Activated CD4-positive, alpha-beta T cell treated with anti-CD3 and anti-CD28 coated beads for 36 hours (primary cell): Measurements from ENCODE around the gene EPB41. TPM values are rescaled to one million over a fixed set of nuclear protein-coding genes. Genes with fewer than 3 reads are reported as not detected.
"Not testable (repeated sequence)": the region's sequence is repeated elsewhere in the genome, so short reads cannot be mapped to it uniquely, and the experiment has no call there.

Experiments used
- ATAC-seq: fragments of 200-7000 bp; cut with Tn5 transposase; one replicate; pipeline ENCODE4 v1.10.0; 2021; ENCODE audit warnings: mild to moderate bottlenecking, moderate library complexity
- CTCF ChIA-PET: fragments of 350-600 bp; sonication (Branson Sonifier 250); formaldehyde crosslinking; loops from one replicate; lab custom pipeline; 2021; ENCODE audit warnings: antibody characterized with exemption; lab: Charles Lee
- POLR2A ChIA-PET: fragments of 350-600 bp; sonication (Branson Sonifier 250); formaldehyde crosslinking; loops from one replicate; lab custom pipeline; 2021; ENCODE audit warnings: antibody characterized with exemption, inconsistent platforms; lab: Charles Lee
- DNase-seq: peaks from one replicate; pipeline ENCODE4 v3.0.0-alpha.2; 2020
- H3K27ac Mint-ChIP-seq: one replicate; pipeline ENCODE4 v1.8.0; 2021; ENCODE audit warnings: mixed read lengths
- H3K27me3 Mint-ChIP-seq: one replicate; pipeline ENCODE4 v1.8.0; 2021; ENCODE audit warnings: mixed read lengths
- H3K36me3 Mint-ChIP-seq: one replicate; pipeline ENCODE4 v1.8.0; 2021; ENCODE audit warnings: low read depth, mixed read lengths
- H3K4me1 Mint-ChIP-seq: one replicate; pipeline ENCODE4 v1.8.0; 2021; ENCODE audit warnings: mixed read lengths
- H3K4me3 Mint-ChIP-seq: one replicate; pipeline ENCODE4 v1.8.0; 2021; ENCODE audit warnings: mild to moderate bottlenecking, moderate library complexity, mixed read lengths
- H3K9me3 Mint-ChIP-seq: one replicate; pipeline ENCODE4 v1.8.0; 2021; ENCODE audit warnings: low read depth, mixed read lengths
- intact Hi-C, 2 experiments: fragments of 100-400 bp; cut with DNase I in 1 of 2; cut with micrococcal nuclease in 1 of 2; formaldehyde crosslinking; loops; one replicate each; pipeline versions ENCODE4 v1.14.2 to v1.15.1; 2022 to 2024; cut with DNase I, micrococcal nuclease
- total RNA-seq, 2 experiments: library from RNA; stranded (reverse); gene quantifications; one replicate each; pipeline ENCODE4 v1.2.3, GENCODE V29; 2021

The EPB41 gene
- total RNA-seq, 2 experiments from 2014 or later, result 75.5 to 130 TPM

DNA sequence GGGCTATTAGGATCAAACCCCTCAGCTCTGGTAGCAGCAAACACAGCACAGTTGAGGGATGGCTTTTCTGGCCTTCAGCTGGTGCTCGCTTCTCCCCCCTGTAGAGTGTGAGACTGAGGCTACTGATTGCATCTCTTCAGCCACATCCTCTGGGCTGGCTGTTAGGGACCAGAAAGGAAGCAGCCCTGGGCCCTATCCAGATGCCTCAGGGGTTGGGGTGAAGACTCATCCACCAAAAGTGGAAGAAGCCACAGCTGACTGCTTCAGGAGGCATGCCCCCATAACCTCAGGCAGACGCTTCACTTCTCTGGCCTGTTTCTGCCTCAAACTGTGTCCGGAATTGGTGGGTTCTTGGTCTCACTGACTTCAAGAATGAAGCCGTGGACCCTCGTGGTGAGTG lies 215.5 kb downstream of the EPB41 start:
- DNase-seq (no peak), ATAC-seq (no peak)
- H3K36me3 Mint-ChIP-seq, result no peaks in the 10 kb centered on the region
- POLR2A ChIA-PET, result no interaction called here
- CTCF ChIA-PET, result interaction anchor here (0.8 to 2.1 kb wide), 3 partner anchors 248 to 394 kb away, joined by 3 to 5 read pairs (median 3); partner anchors contain the start of gene YTHDF2
- H3K27me3 Mint-ChIP-seq, result peaks cover 13% of the 10 kb centered on the region
- no peak overlapping the region for H3K27ac Mint-ChIP-seq
- H3K9me3 Mint-ChIP-seq, result no peaks in the 10 kb centered on the region
- no peaks in the 10 kb centered on the region for H3K4me1 Mint-ChIP-seq
- H3K4me3 Mint-ChIP-seq, result no peak overlapping the region
- intact Hi-C loops, result no loop called here

DNA sequence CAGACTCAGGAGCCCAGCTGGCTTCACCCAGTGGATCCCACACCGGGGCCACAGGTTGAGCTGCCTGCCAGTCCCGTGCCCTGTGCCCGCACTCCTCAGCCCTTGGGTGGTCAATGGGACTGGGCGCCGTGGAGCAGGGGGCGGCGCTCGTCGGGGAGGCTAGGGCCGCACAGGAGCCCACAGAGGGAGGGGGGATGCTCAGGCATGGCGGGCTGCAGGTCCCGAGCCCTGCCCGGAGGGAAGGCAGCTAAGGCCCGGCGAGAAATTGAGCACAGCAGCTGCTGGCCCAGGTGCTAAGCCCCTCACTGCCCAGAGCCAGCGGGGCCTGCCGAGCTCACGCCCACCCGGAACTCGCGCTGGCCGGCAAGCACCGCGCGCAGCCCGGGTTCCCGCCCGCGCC lies 216.7 kb downstream of the EPB41 start:
- POLR2A ChIA-PET, intact Hi-C loops, H3K9me3 Mint-ChIP-seq, H3K4me3 Mint-ChIP-seq, H3K4me1 Mint-ChIP-seq, DNase-seq, H3K27ac Mint-ChIP-seq, ATAC-seq, H3K27me3 Mint-ChIP-seq, H3K36me3 Mint-ChIP-seq: not testable (repeated sequence)
- CTCF ChIA-PET, result interaction anchor here (0.9 to 2.1 kb wide), 3 partner anchors 18 to 249 kb away, joined by 3 to 5 read pairs (median 4); no protein-coding TSS in a partner anchor

DNA sequence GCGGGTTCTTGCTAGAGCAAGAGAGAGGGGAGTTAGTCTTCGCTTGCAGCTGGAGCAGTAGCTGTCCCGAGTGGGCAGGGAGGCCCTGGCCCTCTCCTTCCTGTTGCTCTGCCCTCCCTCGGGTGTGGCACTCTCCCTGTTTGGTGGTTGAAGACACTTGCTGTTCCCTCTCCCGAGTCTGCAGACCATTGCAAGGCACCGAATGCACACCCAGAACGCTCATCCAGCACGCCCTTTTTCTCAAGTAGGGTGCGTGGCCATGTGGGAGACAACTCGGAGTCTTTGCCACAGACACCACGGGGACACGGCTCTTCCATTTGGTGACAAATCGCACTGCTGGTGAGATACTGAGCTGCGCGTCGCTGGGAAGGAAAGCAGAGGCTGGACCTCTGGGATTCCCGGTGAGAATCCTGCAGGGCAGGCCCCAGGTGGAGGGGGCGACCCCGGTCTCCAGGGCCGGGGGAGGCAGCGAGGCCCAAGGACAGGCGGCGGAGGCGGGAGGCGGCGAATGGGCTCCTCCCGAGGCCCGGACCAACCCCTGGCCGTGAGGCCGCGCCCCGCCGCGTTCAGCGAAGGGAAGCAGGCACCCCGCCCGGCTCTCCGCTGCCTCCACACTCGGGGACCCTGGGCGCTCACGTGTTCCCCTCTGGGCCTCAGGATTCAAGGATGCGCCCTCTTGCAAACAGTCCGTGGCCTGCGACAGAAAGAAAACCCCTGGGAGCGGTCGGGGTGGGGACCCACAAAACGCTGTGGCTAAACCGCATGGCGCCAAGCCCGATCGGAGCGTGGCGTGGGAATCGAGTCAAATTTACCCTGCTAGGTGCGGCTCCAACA lies 219.7 kb downstream of the EPB41 start:
- ChIA-PET CTCF (no interaction called here), POLR2A (no interaction called here)
- H3K4me3 Mint-ChIP-seq, result no peak overlapping the region
- no peaks in the 10 kb centered on the region for H3K4me1 Mint-ChIP-seq
- no peaks in the 10 kb centered on the region for H3K9me3 Mint-ChIP-seq
- intact Hi-C loops, result no loop called here
- no peak overlapping the region for H3K27ac Mint-ChIP-seq
- DNase-seq, result no peak
- no peaks in the 10 kb centered on the region for H3K36me3 Mint-ChIP-seq
- ATAC-seq, result peak; percentile 9
- peaks cover 3% of the 10 kb centered on the region for H3K27me3 Mint-ChIP-seq

DNA sequence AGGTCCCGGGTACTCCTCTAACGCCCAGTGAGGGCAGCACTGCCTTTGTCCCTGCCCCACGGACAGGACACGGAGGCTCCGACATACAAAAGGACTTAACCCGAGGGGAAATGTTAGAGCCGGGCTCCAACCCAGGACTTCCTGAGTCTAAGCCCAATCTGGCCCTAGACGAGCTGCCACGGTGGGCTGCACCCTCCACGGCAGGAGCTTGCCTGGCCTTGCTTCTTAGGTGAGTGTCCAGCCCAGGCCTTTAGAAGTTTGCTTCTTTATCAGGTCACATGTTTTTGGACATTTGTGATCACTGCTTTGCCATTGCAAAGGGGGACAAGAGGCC lies 220.3 kb downstream of the EPB41 start:
- POLR2A ChIA-PET, result no interaction called here
- Mint-ChIP-seq H3K9me3 (no peaks in the 10 kb centered on the region), H3K36me3 (no peaks in the 10 kb centered on the region), H3K27me3 (peaks cover 3% of the 10 kb centered on the region), H3K4me1 (no peaks in the 10 kb centered on the region), H3K4me3 (no peak overlapping the region), H3K27ac (no peak overlapping the region)
- intact Hi-C loops, result no loop called here
- CTCF ChIA-PET, result no interaction called here
- ATAC-seq, result no peak
- DNase-seq, result no peak

DNA sequence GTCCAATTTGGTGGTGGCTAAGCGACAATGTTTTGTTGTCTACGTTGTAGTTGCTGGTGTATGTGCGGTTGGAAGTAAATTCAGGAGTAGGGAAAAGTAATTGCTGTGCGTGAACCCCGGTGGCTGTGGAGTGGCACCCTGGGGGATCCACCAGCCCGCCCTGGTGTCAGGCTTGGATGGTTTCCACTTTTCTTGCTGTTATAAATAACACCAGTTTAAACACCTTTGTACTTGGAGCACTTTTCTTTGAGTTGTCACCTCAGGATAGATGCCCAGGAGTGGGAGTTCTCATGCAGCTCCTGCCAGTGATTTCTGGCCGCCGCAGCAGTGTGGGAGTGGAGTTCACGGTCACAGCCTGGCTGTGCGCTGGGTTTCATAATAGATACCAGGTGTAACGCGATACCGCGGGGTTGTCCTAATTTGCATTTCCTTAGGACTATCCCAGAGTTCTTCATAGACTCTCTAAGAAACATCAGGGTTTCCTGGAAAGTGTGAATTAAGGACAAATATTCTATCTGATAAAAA lies 222.1 kb downstream of the EPB41 start:
- Mint-ChIP-seq H3K4me3 (no peak overlapping the region), H3K36me3 (no peaks in the 10 kb centered on the region), H3K27ac (no peak overlapping the region), H3K27me3 (peaks cover 3% of the 10 kb centered on the region), H3K9me3 (no peaks in the 10 kb centered on the region), H3K4me1 (no peaks in the 10 kb centered on the region)
- ChIA-PET CTCF (no interaction called here), POLR2A (no interaction called here)
- ATAC-seq (no peak), DNase-seq (no peak)
- intact Hi-C loops, result no loop called here

DNA sequence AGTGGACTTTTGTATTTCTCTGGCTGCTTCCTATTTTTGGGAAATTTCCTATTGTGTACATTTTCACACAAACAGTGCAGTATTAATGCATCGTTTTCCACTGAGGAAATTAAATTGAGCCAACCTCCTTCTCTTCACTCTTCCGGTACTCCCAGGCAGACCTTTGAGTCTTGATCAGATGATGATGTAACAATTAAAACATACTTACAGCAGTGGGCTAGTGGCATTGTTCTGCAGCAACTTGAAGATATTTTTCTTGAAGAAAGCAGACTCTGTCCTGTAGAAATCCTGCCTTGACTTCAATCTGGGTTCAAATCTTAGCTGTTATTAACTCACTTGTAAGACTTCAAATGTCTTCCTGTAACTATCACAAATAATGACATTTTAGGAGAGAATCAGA lies 228.3 kb downstream of the EPB41 start:
- Mint-ChIP-seq H3K27me3 (no peaks in the 10 kb centered on the region), H3K4me3 (no peak overlapping the region), H3K4me1 (no peaks in the 10 kb centered on the region), H3K9me3 (no peaks in the 10 kb centered on the region), H3K27ac (no peak overlapping the region), H3K36me3 (peaks cover 37% of the 10 kb centered on the region)
- no peak for ATAC-seq
- DNase-seq, result no peak
- POLR2A ChIA-PET, result interaction anchor here (0.6 kb wide), 1 partner anchor 494 kb away, joined by 3 read pairs; no protein-coding TSS in a partner anchor
- intact Hi-C loops, result no loop called here
- CTCF ChIA-PET, result interaction anchor here (0.7 kb wide), 1 partner anchor 385 kb away, joined by 3 read pairs; no protein-coding TSS in a partner anchor

DNA sequence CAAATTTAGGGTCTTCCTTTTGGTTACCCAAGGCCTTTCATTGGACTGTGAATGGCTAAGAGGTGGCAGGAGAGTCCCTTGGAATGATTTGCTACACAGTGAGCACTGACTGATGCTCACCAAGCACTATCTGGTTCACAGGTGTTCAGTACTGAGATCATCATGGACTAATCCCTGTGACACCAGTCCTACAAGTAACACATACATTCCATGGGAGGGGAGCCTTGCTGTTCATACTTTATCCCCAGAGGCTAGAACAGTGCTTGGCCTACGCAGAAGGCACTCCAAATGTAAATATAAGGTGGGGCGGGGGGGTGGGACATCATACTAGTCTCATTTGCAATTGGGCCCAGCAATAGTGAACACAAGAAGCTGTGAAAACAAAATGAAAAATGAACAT lies 229.8 kb downstream of the EPB41 start:
- intact Hi-C loops, result no loop called here
- ATAC-seq, result no peak
- CTCF ChIA-PET, result no interaction called here
- Mint-ChIP-seq H3K27ac (no peak overlapping the region), H3K27me3 (no peaks in the 10 kb centered on the region), H3K4me1 (no peaks in the 10 kb centered on the region), H3K4me3 (no peak overlapping the region), H3K36me3 (peaks cover 52% of the 10 kb centered on the region), H3K9me3 (no peaks in the 10 kb centered on the region)
- DNase-seq, result no peak
- POLR2A ChIA-PET, result no interaction called here

DNA sequence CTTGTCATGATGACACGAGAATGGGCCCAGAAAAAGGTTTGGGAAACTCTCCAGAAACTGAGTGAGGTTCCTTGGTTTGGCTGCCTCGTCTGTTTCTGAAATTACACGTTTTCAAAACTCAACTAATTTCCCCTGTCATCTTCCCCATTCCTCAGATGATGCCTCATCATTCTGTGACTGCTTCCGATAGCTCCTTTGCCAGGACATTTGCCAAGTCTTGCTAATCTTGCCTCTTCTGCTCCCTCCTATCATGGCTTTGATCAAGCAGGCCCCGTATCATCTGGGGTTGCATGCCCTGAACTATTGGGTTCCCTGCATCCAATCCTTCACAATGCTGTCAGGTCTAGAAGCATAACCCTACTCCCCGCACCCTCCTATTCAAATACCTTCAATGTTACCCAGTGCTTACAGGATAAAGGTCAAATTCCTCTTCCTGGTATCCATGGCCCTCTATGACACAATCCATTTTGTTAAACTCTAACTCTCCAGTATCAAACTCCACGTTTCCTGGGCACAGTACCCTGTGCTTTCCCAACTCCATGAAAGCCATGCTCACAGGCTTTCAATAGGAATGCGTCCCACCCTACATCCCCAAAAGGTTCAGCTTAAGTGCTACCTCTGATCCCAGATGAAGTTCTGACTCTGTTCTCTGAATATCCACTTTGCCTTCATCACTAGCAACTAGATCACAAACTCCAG lies 231.5 kb downstream of the EPB41 start:
- H3K9me3 Mint-ChIP-seq, result no peaks in the 10 kb centered on the region
- H3K4me3 Mint-ChIP-seq, result no peak overlapping the region
- ChIA-PET CTCF (interaction anchor here (1.6 kb wide), 1 partner anchor 262 kb away, joined by 3 read pairs; no protein-coding TSS in a partner anchor), POLR2A (no interaction called here)
- H3K36me3 Mint-ChIP-seq, result peaks cover 69% of the 10 kb centered on the region
- intact Hi-C loops, result no loop called here
- no peak overlapping the region for H3K27ac Mint-ChIP-seq
- no peaks in the 10 kb centered on the region for H3K4me1 Mint-ChIP-seq
- ATAC-seq (no peak), DNase-seq (no peak)
- H3K27me3 Mint-ChIP-seq, result no peaks in the 10 kb centered on the region

DNA sequence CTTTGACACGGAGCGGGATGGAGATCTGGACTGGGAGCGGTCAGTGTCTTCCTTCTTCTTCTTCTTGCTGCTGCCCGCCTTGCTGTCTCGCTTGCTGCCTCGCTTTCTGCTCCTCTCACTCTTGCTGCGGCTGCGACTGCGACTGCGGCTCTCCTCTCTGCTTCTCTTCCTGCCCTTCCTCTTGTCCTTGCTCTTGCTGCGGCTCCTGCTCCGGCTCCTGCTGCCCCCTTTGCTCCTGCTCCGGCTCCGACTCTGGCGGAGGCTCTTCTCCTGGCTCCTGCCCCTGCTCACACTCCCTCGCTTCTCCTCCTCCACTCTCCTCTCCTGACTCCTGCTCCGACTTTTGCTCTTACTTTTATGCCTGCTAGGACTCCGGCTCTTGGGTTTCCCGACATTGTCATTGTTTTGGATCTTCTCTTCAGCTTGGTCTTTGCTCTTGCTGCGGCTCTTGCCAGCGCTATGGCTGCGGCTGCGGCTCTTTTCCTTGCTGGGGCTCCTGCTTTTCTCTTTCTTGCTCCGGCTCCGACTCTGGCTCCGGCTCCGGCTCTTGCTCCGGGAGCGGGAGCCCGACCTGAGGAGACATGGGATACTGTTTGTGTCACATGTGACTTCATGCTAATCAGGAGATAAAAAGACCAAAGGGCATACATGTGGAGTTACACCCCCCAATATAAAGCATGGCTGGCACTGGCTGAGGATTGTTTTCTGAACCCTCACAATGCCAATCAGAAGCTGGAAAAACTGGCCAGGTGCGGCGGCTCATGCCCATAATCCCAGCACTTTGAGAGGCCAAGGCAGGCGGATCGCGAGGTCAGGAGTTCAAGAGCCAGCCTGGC lies 234.5 kb downstream of the EPB41 start:
- no peak for ATAC-seq
- H3K27me3 Mint-ChIP-seq, result no peaks in the 10 kb centered on the region
- no peaks in the 10 kb centered on the region for H3K4me1 Mint-ChIP-seq
- no peaks in the 10 kb centered on the region for H3K9me3 Mint-ChIP-seq
- POLR2A ChIA-PET, result interaction anchor here (0.6 kb wide), 1 partner anchor 11 kb away, joined by 4 read pairs; no protein-coding TSS in a partner anchor
- CTCF ChIA-PET, result no interaction called here
- peaks cover 87% of the 10 kb centered on the region for H3K36me3 Mint-ChIP-seq
- DNase-seq, result no peak
- H3K27ac Mint-ChIP-seq, result no peak overlapping the region
- H3K4me3 Mint-ChIP-seq, result no peak overlapping the region
- intact Hi-C loops, result no loop called here

DNA sequence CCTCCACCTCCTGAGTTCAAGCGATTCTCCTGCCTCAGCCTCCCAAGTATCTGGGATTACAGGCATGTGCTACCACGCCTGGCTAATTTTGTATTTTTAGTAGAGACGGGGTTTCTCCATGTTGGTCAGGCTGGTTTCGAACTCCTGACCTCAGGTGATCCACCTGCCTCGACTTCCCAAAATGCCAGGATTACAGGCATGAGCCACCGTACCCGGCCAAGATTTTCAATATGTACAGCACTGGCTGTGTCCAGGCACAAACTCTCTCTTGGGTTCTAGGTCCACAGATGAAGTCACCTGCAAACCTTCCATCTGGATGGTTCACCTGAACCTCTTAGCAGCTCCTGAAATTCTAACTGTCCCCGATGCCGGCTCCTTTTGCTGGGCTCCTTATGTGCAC lies 236.0 kb downstream of the EPB41 start:
- H3K27ac Mint-ChIP-seq, CTCF ChIA-PET, POLR2A ChIA-PET, H3K27me3 Mint-ChIP-seq, H3K4me1 Mint-ChIP-seq, intact Hi-C loops, DNase-seq, H3K4me3 Mint-ChIP-seq, ATAC-seq, H3K9me3 Mint-ChIP-seq: not testable (repeated sequence)
- peaks cover 92% of the 10 kb centered on the region for H3K36me3 Mint-ChIP-seq
